ENCODE data around the gene GLP2R.

Gene GLP2R

DNA sequence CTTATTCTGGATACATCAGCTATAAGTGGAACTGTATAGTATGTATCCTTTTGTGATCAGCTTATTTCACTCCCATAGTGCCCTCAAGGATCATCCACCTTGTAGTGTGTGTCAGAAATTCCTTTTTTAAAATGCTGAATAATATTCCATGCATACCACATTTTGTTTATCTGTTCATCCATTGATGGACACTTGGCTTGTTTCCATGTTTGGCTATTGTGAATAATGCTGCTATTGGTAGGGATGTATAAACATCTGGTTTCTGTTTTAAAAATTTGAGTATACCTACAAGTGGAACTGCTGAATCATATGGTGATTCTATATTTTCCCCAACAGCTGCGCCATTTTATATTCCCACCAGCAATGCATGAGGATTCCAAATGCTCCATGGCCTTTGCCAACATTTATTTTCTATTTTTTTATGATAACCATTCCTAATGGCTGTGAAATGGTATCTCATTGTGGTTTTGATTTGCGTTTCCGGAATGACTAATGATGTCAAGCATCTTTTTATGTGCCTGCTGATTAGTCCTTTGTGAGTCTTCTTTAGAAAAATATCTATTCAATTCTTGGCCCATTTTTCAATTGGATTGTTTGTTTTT lies 67.8 kb downstream of the GLP2R start:
- H3K27me3 Mint-ChIP-seq: peaks cover 6% of the 10 kb centered on the region
- H3K27ac Mint-ChIP-seq: no peak overlapping the region
- H3K4me1 Mint-ChIP-seq: no peaks in the 10 kb centered on the region
- no peak overlapping the region for H3K4me3 Mint-ChIP-seq
- no peaks in the 10 kb centered on the region for H3K36me3 Mint-ChIP-seq
- no peaks in the 10 kb centered on the region for H3K9me3 Mint-ChIP-seq
- ATAC-seq: no peak

DNA sequence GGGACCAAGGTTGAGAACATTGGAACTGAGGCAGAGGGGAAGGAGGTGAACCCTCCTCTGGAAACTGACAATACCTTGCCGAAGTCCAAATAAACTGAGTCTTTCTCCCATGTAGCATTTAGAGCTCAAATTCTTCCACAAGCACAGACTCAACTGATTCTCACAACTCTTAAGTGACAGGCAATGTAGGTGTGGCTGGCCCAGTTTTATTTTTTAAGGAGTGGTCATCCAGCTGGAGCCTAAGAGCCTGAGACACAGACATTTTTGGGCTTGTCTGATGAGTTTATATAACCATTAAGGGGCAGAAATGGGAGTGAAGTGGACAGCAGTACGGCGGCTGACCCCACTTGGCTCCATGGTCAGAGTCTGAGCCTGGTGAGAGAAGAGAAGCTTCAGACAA lies 68.5 kb downstream of the GLP2R start:
- Mint-ChIP-seq H3K4me1 (no peaks in the 10 kb centered on the region), H3K4me3 (no peak overlapping the region), H3K36me3 (no peaks in the 10 kb centered on the region), H3K9me3 (no peaks in the 10 kb centered on the region), H3K27ac (no peak overlapping the region), H3K27me3 (peaks cover 6% of the 10 kb centered on the region)
- ATAC-seq: no peak

DNA sequence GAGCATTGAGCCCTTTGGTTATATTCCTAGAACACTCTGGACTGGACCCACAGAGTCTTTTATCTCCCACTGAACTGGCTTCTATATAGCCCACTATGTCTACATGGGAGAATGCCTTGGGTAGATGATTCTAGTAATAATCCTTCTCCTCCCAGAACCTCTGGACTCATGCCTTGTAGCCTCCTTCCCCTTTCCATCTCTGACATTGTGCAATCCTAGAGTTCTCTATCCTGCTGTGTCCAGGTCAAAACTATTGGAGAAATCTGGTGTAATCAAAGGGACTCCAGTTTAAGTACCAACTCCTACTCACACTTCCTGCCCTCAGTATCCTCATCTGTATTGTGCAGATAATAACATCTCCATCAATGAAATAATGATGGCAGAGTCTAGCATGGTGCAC lies 70.2 kb downstream of the GLP2R start:
- Mint-ChIP-seq H3K27ac (no peak overlapping the region), H3K9me3 (no peaks in the 10 kb centered on the region), H3K4me3 (no peak overlapping the region), H3K36me3 (no peaks in the 10 kb centered on the region), H3K4me1 (no peaks in the 10 kb centered on the region), H3K27me3 (peaks cover 16% of the 10 kb centered on the region)
- no peak for ATAC-seq

DNA sequence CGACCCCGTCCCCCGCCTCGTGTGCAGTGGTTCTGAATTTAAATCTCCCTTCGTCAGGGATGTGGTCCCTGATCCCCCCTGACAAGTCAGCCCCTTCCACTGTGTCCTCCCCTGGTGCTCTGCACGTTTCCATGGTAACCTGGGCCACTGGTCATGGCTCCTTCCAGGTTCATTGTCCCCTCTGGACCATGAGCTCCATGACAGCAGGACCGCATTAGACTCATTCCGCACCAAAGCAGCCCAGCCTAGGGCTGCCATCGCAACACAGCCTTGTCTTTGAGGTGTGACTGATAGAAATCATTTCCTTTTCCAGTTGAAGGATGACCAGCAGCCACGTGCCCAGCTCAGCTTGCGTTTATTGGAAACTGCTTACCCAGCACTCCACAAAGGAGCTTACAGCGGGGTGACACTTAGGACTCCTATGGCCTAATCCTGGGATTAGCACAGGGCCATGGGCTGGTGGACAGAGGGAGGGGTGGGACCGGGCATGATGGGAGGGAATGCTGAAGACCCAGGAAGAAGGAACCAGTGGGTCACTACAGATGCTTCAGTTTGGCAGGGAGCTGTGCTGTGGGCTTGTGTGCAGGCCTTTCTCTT lies 71.7 kb downstream of the GLP2R start:
- ATAC-seq: no peak
- Mint-ChIP-seq H3K36me3 (no peaks in the 10 kb centered on the region), H3K27ac (no peak overlapping the region), H3K4me3 (no peak overlapping the region), H3K4me1 (no peaks in the 10 kb centered on the region), H3K27me3 (peaks cover 21% of the 10 kb centered on the region), H3K9me3 (no peaks in the 10 kb centered on the region)

DNA sequence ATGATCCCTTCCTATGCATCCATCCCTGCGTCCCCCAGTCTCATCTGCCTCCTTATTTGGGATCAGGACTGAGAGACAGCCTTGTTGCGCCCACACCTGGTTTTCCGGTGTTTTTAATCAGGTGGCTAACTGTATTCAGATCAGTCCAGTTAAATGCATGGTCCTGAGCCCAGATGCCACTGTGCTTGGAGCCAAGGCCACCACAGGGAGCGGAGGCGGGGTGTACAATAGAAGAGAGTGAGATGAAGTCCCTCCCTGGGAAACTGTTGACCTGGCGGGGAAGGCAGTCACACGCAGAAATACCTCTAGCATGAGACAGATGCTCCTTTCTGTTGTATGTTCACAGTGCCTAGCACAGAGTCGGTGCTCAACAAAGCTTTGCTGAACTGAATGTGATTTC lies 73.1 kb downstream of the GLP2R start:
- H3K27me3 Mint-ChIP-seq: peaks cover 21% of the 10 kb centered on the region
- H3K9me3 Mint-ChIP-seq: no peaks in the 10 kb centered on the region
- ATAC-seq: no peak
- no peak overlapping the region for H3K4me3 Mint-ChIP-seq
- H3K4me1 Mint-ChIP-seq: no peaks in the 10 kb centered on the region
- no peak overlapping the region for H3K27ac Mint-ChIP-seq
- H3K36me3 Mint-ChIP-seq: no peaks in the 10 kb centered on the region

DNA sequence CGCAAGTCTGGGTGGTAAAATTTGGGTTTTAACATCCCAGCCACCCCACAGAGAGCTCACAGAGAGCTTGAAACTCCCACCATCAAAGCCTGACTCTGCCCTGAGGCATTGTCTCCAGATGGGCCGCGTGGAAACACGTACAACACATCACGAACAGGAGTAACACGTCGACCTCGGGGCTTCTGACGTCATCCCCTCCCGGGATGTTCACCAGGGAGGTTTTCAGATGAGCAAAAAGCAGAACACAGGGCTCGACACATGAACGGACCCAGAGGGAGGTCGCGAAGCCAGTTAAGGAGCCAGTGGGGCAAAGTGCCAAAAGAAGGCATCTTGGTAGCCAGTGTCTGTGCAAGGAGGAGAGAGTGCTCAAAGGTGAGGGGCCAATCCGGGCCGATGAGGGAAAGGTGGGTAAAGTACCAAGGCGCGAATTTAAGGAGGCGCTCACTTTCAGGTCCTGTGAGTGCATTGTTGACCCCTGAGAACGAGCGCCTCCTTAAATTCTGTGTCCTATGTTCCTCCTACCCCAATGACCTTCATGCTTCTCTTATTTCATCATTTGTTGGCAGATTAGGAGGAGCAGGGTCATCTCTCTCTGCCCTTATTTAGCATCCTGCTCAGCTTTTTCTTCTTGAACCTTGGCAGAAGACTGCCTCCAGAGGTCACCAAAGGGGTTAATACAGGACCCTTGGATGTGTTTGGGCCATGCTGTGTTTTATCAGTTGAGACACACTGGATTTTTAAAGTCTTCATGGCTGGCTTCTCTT lies 73.7 kb downstream of the GLP2R start:
- H3K27ac Mint-ChIP-seq: no peak overlapping the region
- peaks cover 21% of the 10 kb centered on the region for H3K27me3 Mint-ChIP-seq
- no peak for ATAC-seq
- no peaks in the 10 kb centered on the region for H3K36me3 Mint-ChIP-seq
- H3K4me3 Mint-ChIP-seq: no peak overlapping the region
- no peaks in the 10 kb centered on the region for H3K9me3 Mint-ChIP-seq
- H3K4me1 Mint-ChIP-seq: no peaks in the 10 kb centered on the region

DNA sequence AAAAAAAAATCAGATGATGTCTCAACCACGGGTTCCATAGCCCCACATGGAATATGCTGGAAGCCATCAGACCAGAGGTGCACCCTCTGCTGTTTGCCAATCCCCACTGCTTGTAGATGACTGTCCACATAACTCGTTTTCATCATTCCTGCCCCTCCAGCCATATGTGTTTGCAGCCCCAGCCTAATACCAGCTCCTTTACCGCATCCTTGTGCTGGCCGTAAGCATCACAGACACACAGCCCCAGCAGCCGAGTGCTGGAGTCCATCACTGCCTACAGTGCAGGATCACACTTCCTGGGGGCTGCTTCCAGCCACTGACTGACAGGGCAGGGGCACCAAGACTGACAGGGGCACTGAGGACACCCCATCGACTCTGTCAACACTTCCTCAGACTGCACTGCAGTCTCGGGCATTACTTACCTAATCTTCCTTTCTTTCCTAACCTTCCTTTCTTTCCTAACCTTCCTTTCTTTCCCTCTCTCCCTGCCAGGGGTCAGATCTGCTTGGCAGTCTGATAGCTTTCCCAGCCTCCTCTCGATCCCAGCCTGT lies 74.4 kb downstream of the GLP2R start:
- Mint-ChIP-seq H3K27ac (no peak overlapping the region), H3K9me3 (no peaks in the 10 kb centered on the region), H3K36me3 (no peaks in the 10 kb centered on the region), H3K27me3 (peaks cover 21% of the 10 kb centered on the region), H3K4me1 (no peaks in the 10 kb centered on the region), H3K4me3 (no peak overlapping the region)
- no peak for ATAC-seq

DNA sequence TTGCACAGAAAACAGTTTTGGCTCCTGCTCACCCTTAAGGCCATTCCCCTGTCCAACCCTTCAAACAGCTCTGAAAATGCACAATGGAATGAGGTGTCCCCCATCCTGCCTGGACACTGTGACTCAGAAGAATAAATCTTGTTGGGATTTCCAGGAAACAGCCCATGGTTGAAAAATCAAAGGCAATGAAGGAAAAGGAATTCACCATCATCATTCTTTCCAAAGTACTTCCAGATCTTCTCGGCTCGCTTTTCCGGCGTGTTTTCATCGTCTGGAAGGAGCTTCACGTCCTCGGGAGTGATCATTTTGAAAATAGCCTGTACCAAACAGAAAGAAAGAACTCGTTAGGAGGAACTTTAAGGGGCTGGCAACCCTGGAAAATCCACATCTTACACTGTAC lies 75.1 kb downstream of the GLP2R start:
- no peak for ATAC-seq
- Mint-ChIP-seq H3K27me3 (peaks cover 21% of the 10 kb centered on the region), H3K4me3 (no peak overlapping the region), H3K9me3 (no peaks in the 10 kb centered on the region), H3K4me1 (no peaks in the 10 kb centered on the region), H3K36me3 (no peaks in the 10 kb centered on the region), H3K27ac (no peak overlapping the region)

DNA sequence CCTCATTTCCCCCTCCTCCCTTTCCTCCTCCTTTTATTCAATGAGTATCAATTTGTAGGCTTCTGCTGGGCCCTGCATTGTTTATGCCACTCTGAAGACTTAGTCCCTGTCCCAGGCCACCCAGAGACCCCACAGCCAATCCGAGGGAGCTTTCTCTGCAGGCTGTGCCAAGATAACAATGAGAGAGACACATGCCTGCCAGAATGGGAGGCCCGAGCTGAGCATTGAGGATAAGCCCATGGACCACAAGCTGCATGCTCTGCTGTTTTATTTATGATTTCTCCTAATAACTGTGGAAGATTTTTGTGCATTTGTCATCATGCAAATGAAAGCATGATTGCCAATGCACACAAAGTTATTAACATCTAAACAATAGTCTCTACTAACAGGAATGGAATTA lies 76.4 kb downstream of the GLP2R start:
- no peak overlapping the region for H3K4me3 Mint-ChIP-seq
- ATAC-seq: no peak
- no peaks in the 10 kb centered on the region for H3K4me1 Mint-ChIP-seq
- H3K27me3 Mint-ChIP-seq: peaks cover 19% of the 10 kb centered on the region
- H3K36me3 Mint-ChIP-seq: no peaks in the 10 kb centered on the region
- no peaks in the 10 kb centered on the region for H3K9me3 Mint-ChIP-seq
- H3K27ac Mint-ChIP-seq: no peak overlapping the region

DNA sequence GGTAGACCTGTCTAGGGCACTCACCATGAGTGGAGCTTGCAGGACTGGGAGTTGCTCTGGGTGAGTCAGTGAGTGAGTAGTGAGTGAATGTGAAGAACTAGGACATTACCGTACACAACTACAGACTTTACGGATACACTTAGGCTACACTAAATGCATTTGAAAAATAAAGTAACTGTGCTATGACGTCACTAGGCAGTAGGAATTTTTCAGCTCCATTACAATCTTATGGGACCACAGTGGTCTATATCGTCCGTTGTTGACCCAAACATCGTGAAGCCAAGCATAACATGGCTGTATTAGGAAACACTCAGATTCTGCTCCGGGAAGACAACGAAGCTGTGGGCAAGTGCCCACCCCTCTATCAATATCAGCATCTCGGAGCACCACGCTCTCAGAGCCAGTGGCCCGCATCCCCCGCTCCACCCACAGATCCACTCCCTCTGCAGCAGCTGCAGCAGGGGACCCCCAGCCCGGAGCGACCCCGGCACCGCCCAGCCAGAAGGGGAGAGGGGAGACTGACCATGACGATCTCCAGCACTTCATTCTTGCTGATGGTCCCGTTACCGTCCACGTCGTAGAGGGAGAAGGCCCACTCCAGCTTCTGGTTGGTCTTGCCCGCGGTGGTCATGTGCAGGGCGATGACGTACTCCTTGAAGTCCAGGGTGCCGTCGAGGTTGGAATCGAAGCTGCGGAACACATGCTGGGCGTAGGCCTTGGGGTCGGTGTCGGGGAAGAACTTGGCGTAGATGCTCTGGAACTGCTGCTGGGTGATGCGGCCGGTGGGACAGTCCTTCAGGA lies 78.8 kb downstream of the GLP2R start:
- no peaks in the 10 kb centered on the region for H3K9me3 Mint-ChIP-seq
- no peak overlapping the region for H3K27ac Mint-ChIP-seq
- peaks cover 16% of the 10 kb centered on the region for H3K27me3 Mint-ChIP-seq
- no peak overlapping the region for H3K4me3 Mint-ChIP-seq
- H3K36me3 Mint-ChIP-seq: no peaks in the 10 kb centered on the region
- no peak for ATAC-seq
- H3K4me1 Mint-ChIP-seq: no peaks in the 10 kb centered on the region

DNA sequence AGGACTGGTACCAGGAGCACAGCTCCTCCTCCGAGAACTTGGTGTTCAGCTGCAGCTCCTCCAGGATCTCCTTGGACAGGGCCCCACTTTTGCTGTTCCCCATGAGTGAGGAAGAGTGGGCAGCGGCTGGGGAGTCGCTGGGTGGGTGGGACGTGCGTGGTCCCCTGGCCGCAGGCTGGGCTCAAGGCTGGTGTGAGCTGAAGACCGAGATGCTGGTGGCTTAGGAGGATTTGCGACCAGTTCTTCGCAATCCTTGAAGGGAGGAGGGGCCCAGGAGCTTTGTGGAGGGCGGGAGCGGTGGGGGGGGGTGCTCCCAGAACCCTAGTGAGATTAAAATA lies 79.3 kb downstream of the GLP2R start, which contains the start of gene RCVRN:
Gene RCVRN, minus strand, starts transcription at position 194 of the 338 bp plus-strand sequence. Its CDS starts 91 bp downstream, at position 103.
- ATAC-seq: no peak
- Mint-ChIP-seq H3K9me3 (no peaks in the 10 kb centered on the region), H3K4me1 (no peaks in the 10 kb centered on the region), H3K27me3 (peaks cover 15% of the 10 kb centered on the region), H3K36me3 (no peaks in the 10 kb centered on the region), H3K27ac (no peak within 1 kb of the TSS), H3K4me3 (no peak within 1 kb of the TSS)

DNA sequence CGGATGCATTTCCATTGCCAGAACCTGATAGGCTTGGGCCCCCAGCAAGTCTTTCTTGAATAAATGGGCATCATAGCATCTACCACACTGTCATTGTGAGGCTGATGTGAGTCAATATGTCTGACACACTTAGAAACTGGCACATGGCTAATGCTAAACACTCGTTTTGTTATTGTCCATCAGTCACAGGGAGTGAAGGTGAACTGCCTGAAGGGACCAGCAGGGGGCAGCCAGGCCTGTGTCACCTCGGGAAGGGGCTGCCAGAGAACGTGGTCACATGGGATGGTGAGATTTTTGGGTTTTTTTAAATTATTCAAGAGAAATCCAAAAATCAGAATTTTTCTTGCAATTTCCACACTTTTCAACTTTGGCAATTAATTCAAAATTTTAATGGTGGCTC lies 80.2 kb downstream of the GLP2R start:
- ATAC-seq: no peak
- Mint-ChIP-seq H3K9me3 (no peaks in the 10 kb centered on the region), H3K4me3 (no peak overlapping the region), H3K27me3 (peaks cover 6% of the 10 kb centered on the region), H3K36me3 (no peaks in the 10 kb centered on the region), H3K4me1 (no peaks in the 10 kb centered on the region), H3K27ac (no peak overlapping the region)

DNA sequence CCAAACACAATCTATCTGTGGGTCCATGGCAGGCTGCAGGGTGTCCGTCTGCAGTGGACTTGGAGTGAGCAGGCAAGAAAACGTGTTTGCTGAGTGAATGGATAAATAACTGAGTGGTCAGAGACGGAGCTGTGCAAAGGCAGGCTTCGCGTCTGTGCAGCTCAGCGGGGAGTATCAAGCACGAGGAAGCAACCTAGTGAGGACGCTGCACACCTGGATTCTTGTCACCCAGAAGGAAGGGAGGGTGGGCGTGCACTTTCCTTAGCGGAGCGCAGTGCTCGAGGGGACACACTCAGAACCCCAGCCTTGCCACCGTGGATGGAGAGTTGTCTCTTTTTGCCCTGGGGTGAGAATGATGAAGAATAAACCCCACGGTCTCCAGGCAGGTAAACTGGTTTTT lies 80.9 kb downstream of the GLP2R start:
- Mint-ChIP-seq H3K27ac (no peak overlapping the region), H3K27me3 (no peaks in the 10 kb centered on the region), H3K4me1 (no peaks in the 10 kb centered on the region), H3K36me3 (no peaks in the 10 kb centered on the region), H3K4me3 (no peak overlapping the region), H3K9me3 (no peaks in the 10 kb centered on the region)
- no peak for ATAC-seq

DNA sequence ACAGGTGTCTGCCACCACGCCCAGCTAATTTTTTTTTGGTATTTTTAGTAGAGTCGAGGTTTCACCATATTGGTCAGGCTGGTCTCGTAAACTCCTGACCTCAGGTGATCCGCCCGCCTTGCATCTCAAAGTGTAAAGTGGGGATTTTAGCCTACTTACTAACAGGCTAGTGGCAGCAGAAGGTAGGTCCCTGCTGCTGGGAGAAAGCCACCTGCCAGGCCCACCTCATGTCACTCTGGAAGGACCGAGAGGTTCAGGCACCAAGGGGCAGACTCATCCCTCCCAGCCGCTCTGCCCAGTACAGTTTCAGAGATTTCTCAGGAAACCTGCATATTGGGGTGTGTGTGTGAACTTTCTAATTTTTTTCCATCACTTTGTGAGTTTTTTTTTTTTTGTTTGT lies 81.4 kb downstream of the GLP2R start:
- H3K9me3 Mint-ChIP-seq: no peaks in the 10 kb centered on the region
- no peak for ATAC-seq
- H3K4me1 Mint-ChIP-seq: no peaks in the 10 kb centered on the region
- no peaks in the 10 kb centered on the region for H3K27me3 Mint-ChIP-seq
- no peak overlapping the region for H3K4me3 Mint-ChIP-seq
- no peak overlapping the region for H3K27ac Mint-ChIP-seq
- H3K36me3 Mint-ChIP-seq: no peaks in the 10 kb centered on the region

DNA sequence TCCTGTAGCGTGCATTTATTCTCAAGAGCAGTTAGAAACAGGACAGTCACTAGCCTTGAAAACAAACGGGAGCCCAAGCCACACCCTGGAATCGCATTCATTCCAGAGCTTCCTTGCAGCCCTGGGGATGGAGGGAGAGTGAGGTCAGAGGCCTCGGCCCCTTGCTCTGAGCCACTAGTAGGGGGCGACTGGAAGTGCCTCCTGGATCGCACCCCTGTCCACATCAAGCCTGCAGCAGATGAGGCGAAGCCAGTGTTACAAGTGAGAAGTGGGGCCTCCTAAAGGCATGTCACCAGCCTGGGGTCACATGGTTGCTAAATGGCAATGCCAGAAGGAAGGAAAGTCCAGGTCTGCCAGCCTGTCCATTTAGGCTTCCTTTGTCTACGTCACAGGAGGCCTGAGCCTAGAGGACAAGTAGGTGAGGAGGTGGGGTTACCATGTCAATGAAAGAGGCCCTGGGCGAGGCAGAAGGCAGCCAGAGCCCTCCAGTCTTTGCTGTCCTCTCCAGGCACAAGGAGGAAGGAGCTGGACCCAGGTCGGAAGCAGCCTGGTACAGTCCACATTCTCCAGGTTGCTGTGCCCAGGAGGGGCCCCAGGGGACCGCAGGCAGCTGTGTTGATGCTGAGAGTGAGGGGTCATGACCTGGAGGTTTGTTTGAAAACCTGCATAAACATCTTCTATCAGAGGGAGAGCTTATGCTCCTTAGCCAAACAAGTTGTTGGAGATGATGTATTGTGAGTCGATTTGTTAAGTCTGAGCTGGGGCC lies 82.3 kb downstream of the GLP2R start:
- H3K9me3 Mint-ChIP-seq: no peaks in the 10 kb centered on the region
- ATAC-seq: no peak
- no peaks in the 10 kb centered on the region for H3K36me3 Mint-ChIP-seq
- H3K27me3 Mint-ChIP-seq: no peaks in the 10 kb centered on the region
- no peak overlapping the region for H3K4me3 Mint-ChIP-seq
- no peak overlapping the region for H3K27ac Mint-ChIP-seq
- H3K4me1 Mint-ChIP-seq: no peaks in the 10 kb centered on the region

Measured in stimulated activated memory B cell treated with anti-CD40 and anti-IgM and Interleukin-4, amounts not matched to agents 10 μg/mL and 1 μg/mL and 100 μg/mL, for 72 hours (primary cell).